Measurements from ENCODE around the gene USP17L30.
"Not testable (repeated sequence)": the region's sequence is repeated elsewhere in the genome, so short reads cannot be mapped to it uniquely, and the experiment has no call there.

GRCh38 chr4:9339103-9339502, 23.8 kb upstream of the USP17L30 start, which contains the start of gene USP17L5:
- not testable (repeated sequence) for TF ChIP-seq CTCF, POLR2A (IDR thresholded peaks at IDR 0.05)
